ENCODE data around the gene ASPSCR1. TPM values are rescaled to one million over a fixed set of nuclear protein-coding genes. Genes with fewer than 3 reads are reported as not detected.

The ASPSCR1 gene
- total RNA-seq, 1 donor from 2014 or later, result 32.9 TPM

- peak; percentile 71 for DNase-seq (ENCODE audit: low spot score)
- Mint-ChIP-seq H3K27ac (no peak overlapping the region), H3K4me1 (ENCODE audit: low read depth) (no peaks in the 10 kb centered on the region), H3K9me3 (no peaks in the 10 kb centered on the region), H3K36me3 (ENCODE audit: low read depth) (no peaks in the 10 kb centered on the region), H3K4me3 (ENCODE audit: low read depth) (no peak overlapping the region), H3K27me3 (ENCODE audit: low read depth) (peaks cover 38% of the 10 kb centered on the region)
- intact Hi-C loops (cut with micrococcal nuclease), result no loop called here
These were observed 17.9 kb upstream of the ASPSCR1 start for GRCh38 chr17:81959362-81960129.

- H3K27ac Mint-ChIP-seq, result no peak overlapping the region
- H3K36me3 Mint-ChIP-seq (ENCODE audit: low read depth), result no peaks in the 10 kb centered on the region
- no peak for DNase-seq (ENCODE audit: low spot score)
- peaks cover 42% of the 10 kb centered on the region for H3K27me3 Mint-ChIP-seq (ENCODE audit: low read depth)
- intact Hi-C loops (cut with micrococcal nuclease), result no loop called here
- no peaks in the 10 kb centered on the region for H3K4me1 Mint-ChIP-seq (ENCODE audit: low read depth)
- no peak overlapping the region for H3K4me3 Mint-ChIP-seq (ENCODE audit: low read depth)
- H3K9me3 Mint-ChIP-seq, result no peaks in the 10 kb centered on the region
These were observed 17.1 kb upstream of the ASPSCR1 start for GRCh38 chr17:81960130-81960958.

- H3K27ac Mint-ChIP-seq, result no peak within 1 kb of the TSS
- peaks cover 42% of the 10 kb centered on the region for H3K27me3 Mint-ChIP-seq (ENCODE audit: low read depth)
- H3K9me3 Mint-ChIP-seq, result no peaks in the 10 kb centered on the region
- H3K4me1 Mint-ChIP-seq (ENCODE audit: low read depth), result no peaks in the 10 kb centered on the region
- intact Hi-C loops (cut with micrococcal nuclease), result no loop called here
- H3K4me3 Mint-ChIP-seq (ENCODE audit: low read depth), result no peak within 1 kb of the TSS
- DNase-seq (ENCODE audit: low spot score), result no peak
- no peaks in the 10 kb centered on the region for H3K36me3 Mint-ChIP-seq (ENCODE audit: low read depth)
These were observed 16.3 kb upstream of the ASPSCR1 start, which contains the start of gene NOTUM for GRCh38 chr17:81961087-81961511. Gene NOTUM (minus strand): TSS chr17:81961187. CDS start chr17:81960909, 278 bp downstream.

- Mint-ChIP-seq H3K4me1 (ENCODE audit: low read depth) (no peaks in the 10 kb centered on the region), H3K9me3 (no peaks in the 10 kb centered on the region), H3K4me3 (ENCODE audit: low read depth) (no peak overlapping the region), H3K36me3 (ENCODE audit: low read depth) (no peaks in the 10 kb centered on the region), H3K27ac (no peak overlapping the region), H3K27me3 (ENCODE audit: low read depth) (peaks cover 42% of the 10 kb centered on the region)
- no peak for DNase-seq (ENCODE audit: low spot score)
- intact Hi-C loops (cut with micrococcal nuclease), result no loop called here
These were observed 15.6 kb upstream of the ASPSCR1 start for GRCh38 chr17:81961521-81962498.

GRCh38 chr17:81962499-81963441 lies 14.7 kb upstream of the ASPSCR1 start:
- no peak overlapping the region for H3K4me3 Mint-ChIP-seq (ENCODE audit: low read depth)
- peaks cover 37% of the 10 kb centered on the region for H3K27me3 Mint-ChIP-seq (ENCODE audit: low read depth)
- H3K4me1 Mint-ChIP-seq (ENCODE audit: low read depth), result no peaks in the 10 kb centered on the region
- H3K27ac Mint-ChIP-seq, result no peak overlapping the region
- no peaks in the 10 kb centered on the region for H3K36me3 Mint-ChIP-seq (ENCODE audit: low read depth)
- intact Hi-C loops (cut with micrococcal nuclease), result no loop called here
- no peaks in the 10 kb centered on the region for H3K9me3 Mint-ChIP-seq
- DNase-seq (ENCODE audit: low spot score), result no peak

GRCh38 chr17:81964081-81964849 lies 13.2 kb upstream of the ASPSCR1 start:
- Mint-ChIP-seq H3K4me3 (ENCODE audit: low read depth) (no peak overlapping the region), H3K36me3 (ENCODE audit: low read depth) (no peaks in the 10 kb centered on the region), H3K4me1 (ENCODE audit: low read depth) (peaks cover 3% of the 10 kb centered on the region), H3K27ac (no peak overlapping the region), H3K9me3 (no peaks in the 10 kb centered on the region), H3K27me3 (ENCODE audit: low read depth) (peaks cover 26% of the 10 kb centered on the region)
- intact Hi-C loops (cut with micrococcal nuclease), result no loop called here
- no peak for DNase-seq (ENCODE audit: low spot score)

- intact Hi-C loops (cut with micrococcal nuclease), result no loop called here
- H3K27me3 Mint-ChIP-seq (ENCODE audit: low read depth), result peaks cover 26% of the 10 kb centered on the region
- H3K9me3 Mint-ChIP-seq, result no peaks in the 10 kb centered on the region
- no peak overlapping the region for H3K27ac Mint-ChIP-seq
- no peak overlapping the region for H3K4me3 Mint-ChIP-seq (ENCODE audit: low read depth)
- no peaks in the 10 kb centered on the region for H3K36me3 Mint-ChIP-seq (ENCODE audit: low read depth)
- no peak for DNase-seq (ENCODE audit: low spot score)
- peaks cover 3% of the 10 kb centered on the region for H3K4me1 Mint-ChIP-seq (ENCODE audit: low read depth)
These were observed 10.8 kb upstream of the ASPSCR1 start for GRCh38 chr17:81966343-81967243.

GRCh38 chr17:81967244-81967532 lies 10.2 kb upstream of the ASPSCR1 start:
- Mint-ChIP-seq H3K27me3 (ENCODE audit: low read depth) (peaks cover 24% of the 10 kb centered on the region), H3K4me1 (ENCODE audit: low read depth) (peaks cover 3% of the 10 kb centered on the region), H3K4me3 (ENCODE audit: low read depth) (no peak overlapping the region), H3K9me3 (no peaks in the 10 kb centered on the region), H3K27ac (no peak overlapping the region), H3K36me3 (ENCODE audit: low read depth) (no peaks in the 10 kb centered on the region)
- DNase-seq (ENCODE audit: low spot score), result no peak
- intact Hi-C loops (cut with micrococcal nuclease), result no loop called here

GRCh38 chr17:81967533-81968395 lies 9.7 kb upstream of the ASPSCR1 start:
- H3K27me3 Mint-ChIP-seq (ENCODE audit: low read depth), result peaks cover 21% of the 10 kb centered on the region
- H3K4me1 Mint-ChIP-seq (ENCODE audit: low read depth), result peaks cover 3% of the 10 kb centered on the region
- no peaks in the 10 kb centered on the region for H3K9me3 Mint-ChIP-seq
- intact Hi-C loops (cut with micrococcal nuclease), result loop anchor here (1.0 kb wide), 1 partner anchor 10 kb away; the partner anchor contains the start of gene ASPSCR1
- DNase-seq (ENCODE audit: low spot score), result peak; percentile 80
- H3K4me3 Mint-ChIP-seq (ENCODE audit: low read depth), result peak overlapping the region; percentile 58
- no peaks in the 10 kb centered on the region for H3K36me3 Mint-ChIP-seq (ENCODE audit: low read depth)
- no peak overlapping the region for H3K27ac Mint-ChIP-seq

GRCh38 chr17:81968396-81968745 lies 9.1 kb upstream of the ASPSCR1 start:
- H3K27me3 Mint-ChIP-seq (ENCODE audit: low read depth), result peaks cover 15% of the 10 kb centered on the region
- H3K27ac Mint-ChIP-seq, result no peak overlapping the region
- intact Hi-C loops (cut with micrococcal nuclease), result loop anchor here (1.0 kb wide), 1 partner anchor 9 kb away; the partner anchor contains the start of gene ASPSCR1
- peak overlapping the region; percentile 58 for H3K4me3 Mint-ChIP-seq (ENCODE audit: low read depth)
- DNase-seq (ENCODE audit: low spot score), result no peak
- peaks cover 2% of the 10 kb centered on the region for H3K9me3 Mint-ChIP-seq
- peaks cover 3% of the 10 kb centered on the region for H3K4me1 Mint-ChIP-seq (ENCODE audit: low read depth)
- no peaks in the 10 kb centered on the region for H3K36me3 Mint-ChIP-seq (ENCODE audit: low read depth)
